H54 (cell line): ENCODE data around the gene PGGHG.
A peak's percentile ranks its signal among the peaks of the same experiment; 100 is the strongest.

Experiments used
- DNase-seq: peaks from one replicate; pipeline ENCODE4 v3.0.0; 2011; ENCODE audit warnings: low spot score, mixed read lengths; ENCODE audit not compliant: insufficient read length
- FAIRE-seq: peaks from 3 replicates; lab custom pipeline; 2011; peaks lifted over from hg19 to GRCh38; lab: Jason Lieb, UNC
- POLR2A ChIP-seq: IDR thresholded peaks from 2 replicates; pipeline ENCODE4 v1.6.1; 2011; ENCODE audit warnings: low read depth, mild to moderate bottlenecking, low read length

PGGHG gene

DNA sequence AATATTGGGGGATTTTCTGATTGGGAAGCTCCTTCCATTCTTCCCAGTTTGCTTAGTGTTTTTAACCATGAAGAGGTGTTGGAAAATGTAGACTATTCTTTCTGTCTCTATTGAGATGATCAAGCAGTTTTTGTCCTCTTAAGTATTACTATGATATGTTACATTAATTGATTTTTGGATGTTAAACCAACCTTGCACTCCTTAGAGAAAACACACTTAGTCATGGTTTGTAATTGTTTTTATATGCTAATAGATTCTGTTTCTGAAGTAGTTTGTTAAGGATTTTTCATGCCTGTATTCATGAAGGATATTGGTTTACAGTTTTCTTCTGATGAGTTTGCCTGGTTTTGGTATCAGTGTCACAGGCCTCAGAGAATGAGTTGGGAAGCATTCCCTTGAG is 12.7 kb upstream of the PGGHG start:
- FAIRE-seq (no peak), DNase-seq (no peak)
- TF ChIP-seq POLR2A: no peak

DNA sequence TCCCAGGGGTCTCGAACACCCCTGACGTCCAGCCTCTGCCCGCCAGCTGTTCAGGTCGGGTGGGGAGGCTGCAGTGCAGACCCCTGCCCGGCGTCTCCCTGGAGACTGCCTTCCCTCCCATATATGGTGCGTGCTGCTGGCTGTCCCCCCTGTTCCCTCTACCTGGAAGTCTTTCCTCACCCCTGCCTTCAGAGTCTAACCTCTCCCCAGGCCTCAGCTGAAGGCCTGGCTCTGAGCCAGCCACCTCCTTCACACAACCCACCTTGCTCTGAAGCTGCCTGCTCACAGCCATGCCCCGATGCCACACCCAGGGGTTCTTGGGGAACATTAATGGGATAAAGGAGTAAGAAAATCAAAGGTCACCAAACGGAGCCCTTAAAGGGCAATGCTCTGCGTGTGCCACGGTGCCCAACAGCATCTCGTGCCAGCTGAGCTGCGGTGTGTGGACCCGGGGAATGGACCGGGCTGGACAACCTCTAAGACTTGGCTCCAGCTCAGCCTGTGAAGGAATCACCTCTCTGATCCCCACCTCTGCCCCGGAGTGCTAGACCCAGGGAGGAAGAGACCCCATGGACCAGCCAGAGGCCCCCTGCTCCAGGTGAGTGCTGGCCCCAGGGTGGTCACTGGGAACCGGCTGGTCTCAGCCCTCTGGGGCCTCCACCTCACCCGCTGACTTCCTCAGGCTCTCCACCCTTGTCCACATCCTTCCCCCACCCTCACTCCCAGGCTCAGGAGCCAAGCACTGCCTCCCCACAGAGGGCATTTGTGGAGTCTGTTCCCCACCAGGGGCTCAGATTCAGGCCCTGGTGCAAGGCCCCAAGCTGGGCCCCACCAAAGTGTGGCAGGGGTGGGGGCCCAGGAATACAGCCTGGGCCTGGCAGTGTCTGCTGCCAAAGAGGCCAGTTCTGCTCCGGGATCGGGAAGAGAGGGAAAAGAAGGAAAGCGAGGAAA is 10.7 kb upstream of the PGGHG start, which contains the start of gene NLRP6:
TSS of gene NLRP6 (plus strand) at position 407 of the 951 bp plus-strand sequence. CDS start at position 570, 163 bp downstream.
- DNase-seq (no peak), FAIRE-seq (no peak)
- TF ChIP-seq POLR2A: no peak

DNA sequence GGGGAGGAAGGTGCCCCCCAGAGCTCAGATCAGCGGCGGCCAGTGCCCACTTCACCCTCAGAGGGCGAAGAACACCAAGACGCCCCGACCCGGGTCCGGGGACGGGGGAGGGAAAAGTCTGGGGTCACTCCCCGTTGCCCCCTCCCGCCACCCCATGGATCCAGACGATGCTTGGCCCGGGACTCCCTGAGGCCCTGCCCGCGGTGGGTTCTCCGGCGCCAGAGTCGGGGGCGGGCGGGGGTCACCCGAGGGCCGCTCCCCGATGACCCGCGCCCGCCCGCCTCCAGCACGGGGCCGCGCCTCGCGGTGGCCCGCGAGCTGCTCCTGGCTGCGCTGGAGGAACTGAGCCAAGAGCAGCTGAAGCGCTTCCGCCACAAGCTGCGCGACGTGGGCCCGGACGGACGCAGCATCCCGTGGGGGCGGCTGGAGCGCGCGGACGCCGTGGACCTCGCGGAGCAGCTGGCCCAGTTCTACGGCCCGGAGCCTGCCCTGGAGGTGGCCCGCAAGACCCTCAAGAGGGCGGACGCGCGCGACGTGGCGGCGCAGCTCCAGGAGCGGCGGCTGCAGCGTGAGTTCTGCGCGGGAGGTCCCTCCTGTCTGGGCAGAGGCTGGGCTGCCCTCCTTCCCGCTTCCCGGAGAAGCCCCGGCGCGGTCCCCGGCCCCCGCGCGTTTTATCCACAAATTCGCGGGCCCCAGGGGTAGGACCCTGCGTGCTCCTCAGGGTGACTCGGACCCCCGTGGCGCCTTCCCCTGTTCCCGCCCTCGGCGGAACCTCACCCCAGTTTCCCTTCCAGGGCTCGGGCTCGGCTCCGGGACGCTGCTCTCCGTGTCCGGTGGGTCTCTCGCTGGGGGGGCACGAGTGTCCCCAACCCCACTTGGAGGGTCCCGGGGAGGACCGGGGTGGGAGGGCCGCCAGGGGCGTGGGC is 9.6 kb upstream of the PGGHG start:
- FAIRE-seq (no peak), DNase-seq (no peak)
- no peak for TF ChIP-seq POLR2A

DNA sequence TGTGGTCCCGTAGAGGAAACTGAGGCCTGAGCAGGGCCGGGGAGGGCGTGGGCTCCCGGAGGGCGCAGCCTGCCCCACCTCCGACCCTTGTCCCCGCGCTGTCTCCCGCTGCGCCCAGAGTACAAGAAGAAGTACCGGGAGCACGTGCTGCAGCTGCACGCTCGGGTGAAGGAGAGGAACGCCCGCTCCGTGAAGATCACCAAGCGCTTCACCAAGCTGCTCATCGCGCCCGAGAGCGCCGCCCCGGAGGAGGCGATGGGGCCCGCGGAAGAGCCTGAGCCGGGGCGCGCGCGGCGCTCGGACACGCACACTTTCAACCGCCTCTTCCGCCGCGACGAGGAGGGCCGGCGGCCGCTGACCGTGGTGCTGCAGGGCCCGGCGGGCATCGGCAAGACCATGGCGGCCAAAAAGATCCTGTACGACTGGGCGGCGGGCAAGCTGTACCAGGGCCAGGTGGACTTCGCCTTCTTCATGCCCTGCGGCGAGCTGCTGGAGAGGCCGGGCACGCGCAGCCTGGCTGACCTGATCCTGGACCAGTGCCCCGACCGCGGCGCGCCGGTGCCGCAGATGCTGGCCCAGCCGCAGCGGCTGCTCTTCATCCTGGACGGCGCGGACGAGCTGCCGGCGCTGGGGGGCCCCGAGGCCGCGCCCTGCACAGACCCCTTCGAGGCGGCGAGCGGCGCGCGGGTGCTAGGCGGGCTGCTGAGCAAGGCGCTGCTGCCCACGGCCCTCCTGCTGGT is 8.8 kb upstream of the PGGHG start:
- FAIRE-seq: no peak
- TF ChIP-seq POLR2A: no peak
- DNase-seq: no peak

DNA sequence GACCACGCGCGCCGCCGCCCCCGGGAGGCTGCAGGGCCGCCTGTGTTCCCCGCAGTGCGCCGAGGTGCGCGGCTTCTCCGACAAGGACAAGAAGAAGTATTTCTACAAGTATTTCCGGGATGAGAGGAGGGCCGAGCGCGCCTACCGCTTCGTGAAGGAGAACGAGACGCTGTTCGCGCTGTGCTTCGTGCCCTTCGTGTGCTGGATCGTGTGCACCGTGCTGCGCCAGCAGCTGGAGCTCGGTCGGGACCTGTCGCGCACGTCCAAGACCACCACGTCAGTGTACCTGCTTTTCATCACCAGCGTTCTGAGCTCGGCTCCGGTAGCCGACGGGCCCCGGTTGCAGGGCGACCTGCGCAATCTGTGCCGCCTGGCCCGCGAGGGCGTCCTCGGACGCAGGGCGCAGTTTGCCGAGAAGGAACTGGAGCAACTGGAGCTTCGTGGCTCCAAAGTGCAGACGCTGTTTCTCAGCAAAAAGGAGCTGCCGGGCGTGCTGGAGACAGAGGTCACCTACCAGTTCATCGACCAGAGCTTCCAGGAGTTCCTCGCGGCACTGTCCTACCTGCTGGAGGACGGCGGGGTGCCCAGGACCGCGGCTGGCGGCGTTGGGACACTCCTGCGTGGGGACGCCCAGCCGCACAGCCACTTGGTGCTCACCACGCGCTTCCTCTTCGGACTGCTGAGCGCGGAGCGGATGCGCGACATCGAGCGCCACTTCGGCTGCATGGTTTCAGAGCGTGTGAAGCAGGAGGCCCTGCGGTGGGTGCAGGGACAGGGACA is 8.0 kb upstream of the PGGHG start:
- FAIRE-seq (no peak), DNase-seq (no peak)
- no peak for TF ChIP-seq POLR2A

DNA sequence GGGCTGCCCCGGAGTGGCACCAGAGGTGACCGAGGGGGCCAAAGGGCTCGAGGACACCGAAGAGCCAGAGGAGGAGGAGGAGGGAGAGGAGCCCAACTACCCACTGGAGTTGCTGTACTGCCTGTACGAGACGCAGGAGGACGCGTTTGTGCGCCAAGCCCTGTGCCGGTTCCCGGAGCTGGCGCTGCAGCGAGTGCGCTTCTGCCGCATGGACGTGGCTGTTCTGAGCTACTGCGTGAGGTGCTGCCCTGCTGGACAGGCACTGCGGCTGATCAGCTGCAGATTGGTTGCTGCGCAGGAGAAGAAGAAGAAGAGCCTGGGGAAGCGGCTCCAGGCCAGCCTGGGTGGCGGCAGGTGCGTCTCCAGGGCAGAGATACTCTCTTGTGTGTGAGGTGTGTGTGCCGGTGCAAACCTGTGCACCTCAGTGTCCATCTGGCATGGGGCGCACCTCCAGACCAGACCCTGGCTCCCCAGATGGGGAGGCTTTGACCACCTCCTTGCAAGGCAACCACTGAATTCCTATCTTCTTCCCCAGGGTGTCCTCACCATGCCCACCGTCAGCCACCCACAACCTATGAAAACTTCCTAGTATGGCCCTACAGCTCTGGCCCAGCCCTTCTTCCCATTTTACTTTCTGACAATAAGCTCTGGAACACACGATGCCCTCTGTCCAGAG is 7.3 kb upstream of the PGGHG start:
- no peak for DNase-seq
- no peak for FAIRE-seq
- no peak for TF ChIP-seq POLR2A

DNA sequence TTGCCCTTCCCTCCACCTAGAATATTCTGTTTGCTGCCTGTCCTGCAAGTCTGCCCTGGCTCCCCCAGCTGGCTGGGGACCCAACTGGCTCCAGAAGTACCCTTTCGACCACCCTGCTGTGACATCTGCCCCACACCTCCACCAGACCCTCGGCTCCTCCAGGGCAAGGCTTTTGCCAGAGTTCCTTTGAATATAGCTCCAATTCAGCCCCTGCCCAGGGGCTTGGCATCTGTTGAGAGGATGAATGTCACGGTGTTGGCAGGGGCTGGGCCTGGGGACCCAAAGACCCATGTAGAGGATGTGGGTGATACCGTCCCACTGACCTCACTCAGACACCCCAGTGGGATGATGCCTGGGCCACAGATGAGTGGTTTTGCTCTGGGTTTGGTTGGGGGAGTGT is 6.8 kb upstream of the PGGHG start:
- FAIRE-seq (no peak), DNase-seq (no peak)
- no peak for TF ChIP-seq POLR2A

DNA sequence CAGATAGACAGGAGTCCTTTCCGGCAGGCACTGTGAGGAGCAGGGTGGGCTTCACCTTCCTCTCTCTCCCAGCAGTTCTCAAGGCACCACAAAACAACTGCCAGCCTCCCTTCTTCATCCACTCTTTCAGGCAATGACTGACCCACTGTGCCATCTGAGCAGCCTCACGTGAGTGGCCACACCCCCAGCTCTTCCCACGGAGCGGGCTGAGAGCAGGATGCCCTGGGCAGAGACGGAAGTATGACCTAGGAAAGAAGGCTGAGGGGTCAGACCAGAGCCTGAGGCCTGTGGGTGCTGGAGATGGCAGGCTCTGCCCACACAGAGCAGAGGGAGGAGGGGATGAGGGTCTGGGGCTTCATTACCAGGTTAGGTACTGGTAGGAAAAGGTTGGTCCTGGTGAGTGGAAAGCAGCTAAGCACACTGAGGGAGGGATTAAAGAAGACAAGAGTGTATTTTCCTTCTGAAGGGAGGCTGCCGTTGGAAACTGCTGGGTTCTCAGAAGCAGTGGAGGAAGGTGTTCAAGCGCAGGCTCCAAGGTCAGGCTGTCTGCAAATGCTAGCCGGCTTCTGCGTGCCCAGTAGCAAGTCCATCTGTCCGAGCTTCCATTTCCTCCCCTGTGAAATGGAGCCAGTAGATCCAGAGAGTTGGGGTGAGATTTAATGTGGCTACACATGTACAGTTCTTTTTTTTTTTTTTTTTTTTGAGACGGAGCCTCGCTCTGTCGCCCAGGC is 6.1 kb upstream of the PGGHG start:
- DNase-seq (peak; percentile 75), FAIRE-seq (no peak)
- no peak for TF ChIP-seq POLR2A

DNA sequence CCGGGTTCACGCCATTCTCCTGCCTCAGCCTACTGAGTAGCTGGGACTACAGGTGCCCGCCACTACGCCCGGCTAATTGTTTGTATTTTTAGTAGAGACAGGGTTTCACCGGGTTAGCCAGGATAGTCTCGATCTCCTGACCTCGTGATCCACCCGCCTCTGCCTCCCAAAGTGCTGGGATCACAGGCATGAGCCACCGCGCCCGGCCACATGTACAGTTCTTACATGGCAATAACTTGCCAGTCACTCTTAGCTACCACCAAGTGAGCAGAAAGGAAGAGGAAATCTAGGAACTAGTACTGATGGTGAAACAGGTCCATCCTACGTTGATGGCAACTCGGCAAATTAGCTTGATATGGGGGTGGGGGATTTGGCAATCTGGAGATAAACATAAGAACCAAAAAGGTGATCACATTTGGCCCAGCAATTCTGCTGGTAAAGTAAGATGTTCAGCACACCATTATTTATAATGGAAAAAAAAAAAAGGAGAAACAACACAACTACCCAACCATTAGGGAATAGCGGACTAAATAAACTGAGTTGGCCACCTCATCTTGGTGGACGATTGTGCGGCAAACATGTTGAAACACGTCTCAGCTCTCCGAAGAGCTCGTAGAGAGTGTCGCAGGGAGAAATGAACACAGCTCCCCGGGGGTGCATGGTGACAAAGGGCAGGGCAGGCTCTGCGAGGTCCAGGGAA is 5.4 kb upstream of the PGGHG start:
- TF ChIP-seq POLR2A: no peak
- DNase-seq: no peak
- FAIRE-seq: no peak

DNA sequence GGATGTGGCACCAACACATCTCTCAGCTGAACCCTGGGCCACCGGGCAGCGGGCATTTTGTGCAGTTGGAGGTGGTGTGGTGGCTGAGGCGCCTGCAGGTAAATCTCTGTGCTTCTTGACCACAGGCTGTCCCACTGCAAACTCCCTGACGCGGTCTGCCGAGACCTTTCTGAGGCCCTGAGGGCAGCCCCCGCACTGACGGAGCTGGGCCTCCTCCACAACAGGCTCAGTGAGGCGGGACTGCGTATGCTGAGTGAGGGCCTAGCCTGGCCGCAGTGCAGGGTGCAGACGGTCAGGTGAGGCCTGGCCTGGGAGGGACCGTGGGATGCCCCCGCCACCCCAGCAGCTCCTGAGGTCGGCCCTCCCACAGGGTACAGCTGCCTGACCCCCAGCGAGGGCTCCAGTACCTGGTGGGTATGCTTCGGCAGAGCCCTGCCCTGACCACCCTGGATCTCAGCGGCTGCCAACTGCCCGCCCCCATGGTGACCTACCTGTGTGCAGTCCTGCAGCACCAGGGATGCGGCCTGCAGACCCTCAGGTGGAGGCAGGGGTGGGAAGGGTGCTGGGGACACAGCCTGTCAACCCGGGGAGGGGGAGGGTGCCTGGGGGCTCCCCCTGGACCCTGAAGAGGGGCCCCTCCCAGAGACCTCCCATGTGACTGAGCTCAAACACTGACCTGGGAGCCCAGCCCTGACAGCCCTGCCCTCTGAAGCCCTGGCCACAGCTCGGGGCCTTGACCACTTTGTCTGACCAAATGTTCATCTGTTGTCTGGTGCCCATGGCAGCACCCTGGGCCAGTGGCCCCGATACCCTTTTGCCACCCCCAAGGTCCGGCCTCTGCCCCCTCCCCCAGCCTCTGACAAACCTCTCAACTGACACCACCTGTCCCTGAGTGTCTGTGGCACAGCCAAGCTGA is 4.6 kb upstream of the PGGHG start:
- TF ChIP-seq POLR2A: no peak
- DNase-seq: no peak
- no peak for FAIRE-seq
